ENCODE measurements around the gene CTDSPL.
A peak's percentile ranks its signal among the peaks of the same experiment; 100 is the strongest.

CTDSPL gene

DNA sequence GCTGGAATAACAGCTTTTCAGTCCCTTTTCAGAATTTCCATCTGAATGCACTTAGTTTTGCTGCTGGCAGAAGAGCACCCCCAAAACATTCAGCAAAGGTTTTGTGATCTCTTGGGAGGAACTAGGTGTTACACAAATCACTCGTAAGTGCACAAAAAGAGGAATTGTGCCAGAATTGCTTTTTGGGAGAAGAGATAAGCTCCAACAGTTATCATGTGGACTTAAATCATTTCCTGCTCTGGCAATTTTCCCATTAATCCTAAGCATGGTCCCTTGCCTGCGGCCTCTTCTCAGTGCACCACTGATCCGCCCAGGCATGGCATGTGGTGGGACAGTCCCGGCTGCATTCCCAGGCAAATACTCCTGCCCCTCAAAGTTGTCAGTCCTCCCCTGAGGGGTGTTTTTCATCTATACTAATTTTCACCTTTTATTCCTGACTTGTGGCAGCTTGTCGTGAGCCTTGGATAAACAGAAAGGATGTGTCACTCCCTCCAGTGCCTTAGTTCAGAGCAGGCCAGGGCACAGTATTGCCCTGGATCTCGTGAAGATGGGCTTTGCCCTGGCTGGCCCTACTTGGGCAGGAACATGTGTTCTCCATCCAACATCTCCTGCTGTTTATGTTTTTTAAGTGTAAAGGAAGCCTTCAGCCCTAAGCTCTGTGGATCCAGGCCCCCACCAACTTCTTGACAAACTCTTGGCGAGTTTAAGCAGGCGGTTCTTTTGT, 84.3 kb downstream of the CTDSPL start:
- no peak for DNase-seq

DNA sequence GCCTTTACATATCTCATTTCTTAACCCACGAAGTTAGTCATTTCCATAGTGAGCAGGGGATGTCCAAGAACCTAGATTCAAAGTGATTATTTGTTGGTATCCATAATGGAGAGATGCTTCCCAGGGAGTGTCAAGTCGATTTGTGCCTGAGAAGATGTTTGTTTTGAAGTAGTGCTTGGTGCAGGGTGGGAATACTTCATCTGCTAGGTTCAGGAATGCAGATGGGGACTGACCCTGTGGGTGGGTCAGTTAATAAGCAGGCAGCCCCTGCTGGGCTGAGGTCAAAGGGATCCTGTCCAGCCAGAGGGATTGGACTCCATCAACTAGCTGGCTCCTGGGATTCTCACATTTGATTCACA, 84.8 kb downstream of the CTDSPL start:
- no peak for DNase-seq

DNA sequence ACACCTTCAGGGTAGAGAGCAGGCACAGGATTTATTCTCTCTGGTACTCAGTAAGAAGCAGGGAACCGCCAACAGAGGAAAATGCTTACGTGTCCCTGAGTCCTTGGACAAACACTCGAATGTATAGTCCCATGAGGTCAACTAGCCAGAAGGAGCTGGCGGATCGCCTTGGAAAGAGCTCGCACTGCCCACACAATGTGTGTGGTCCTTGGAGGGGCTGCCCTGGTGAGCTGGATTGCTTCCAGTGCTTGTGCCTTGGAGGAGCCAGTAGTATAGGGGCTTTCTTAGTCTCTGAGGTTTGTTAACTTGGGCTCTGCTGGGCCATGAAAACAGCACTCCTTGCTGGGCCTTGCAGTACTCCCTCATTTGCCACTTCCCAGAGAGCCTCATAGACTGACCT, 88.2 kb downstream of the CTDSPL start:
- DNase-seq = no peak

- no peak for DNase-seq
These were observed 90.9 kb downstream of the CTDSPL start for GRCh38 chr3:37952564-37952963.

DNA sequence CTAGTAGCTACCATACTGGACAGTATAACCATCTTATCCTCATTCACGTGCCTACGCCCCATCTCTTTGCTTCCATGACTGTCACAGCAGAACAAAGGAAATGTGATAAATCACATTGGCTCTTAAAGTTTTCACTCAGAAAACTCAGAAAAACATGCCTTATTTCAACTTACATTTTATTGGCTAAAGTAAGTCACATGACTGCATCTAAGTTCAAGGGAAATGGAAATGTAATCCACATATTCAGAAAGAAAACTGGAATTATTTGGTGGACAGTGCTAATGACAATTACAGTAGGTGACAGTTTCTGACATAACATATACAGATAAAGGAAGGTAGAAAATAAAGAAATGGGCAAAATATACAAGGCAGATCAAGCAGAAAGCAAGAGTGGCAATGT, 91.5 kb downstream of the CTDSPL start:
- no peak for DNase-seq

DNA sequence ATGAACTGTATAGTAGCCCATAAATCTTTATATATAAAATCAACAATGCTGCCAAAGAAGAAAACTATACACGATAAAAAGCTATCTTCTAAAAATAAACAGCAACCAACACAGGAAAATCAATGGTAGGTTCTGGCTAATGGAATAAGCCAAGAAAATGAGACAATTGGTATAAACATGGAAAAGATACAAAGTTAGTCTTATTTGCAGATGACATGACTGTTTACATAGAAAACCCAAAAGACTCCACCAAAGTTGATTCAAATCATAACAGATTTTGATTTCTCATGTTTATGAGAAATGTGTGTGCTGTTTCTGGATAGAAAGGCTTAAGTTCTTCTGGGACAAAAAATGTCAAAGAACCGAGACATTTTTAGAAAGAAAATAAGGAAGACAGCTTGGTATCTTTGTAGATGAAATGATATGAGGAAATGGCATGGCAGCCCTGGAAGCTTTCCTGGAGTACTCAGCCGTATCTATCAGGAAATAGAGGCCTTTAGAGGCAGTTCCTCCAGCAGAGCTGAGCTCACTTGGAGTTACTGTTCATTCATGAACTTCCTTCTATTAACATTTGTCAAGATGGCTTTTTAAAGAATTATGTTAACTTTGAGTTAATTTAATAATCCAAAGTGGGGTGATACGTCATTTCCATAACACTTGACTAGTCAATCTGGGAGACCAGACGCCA, 92.2 kb downstream of the CTDSPL start:
- no peak for DNase-seq

GRCh38 chr3:37954881-37955280, 93.2 kb downstream of the CTDSPL start:
- no peak for DNase-seq

- DNase-seq = no peak
These were observed 94.4 kb downstream of the CTDSPL start for GRCh38 chr3:37955918-37956707.

GRCh38 chr3:37956723-37957538, 95.3 kb downstream of the CTDSPL start:
- DNase-seq = no peak

DNA sequence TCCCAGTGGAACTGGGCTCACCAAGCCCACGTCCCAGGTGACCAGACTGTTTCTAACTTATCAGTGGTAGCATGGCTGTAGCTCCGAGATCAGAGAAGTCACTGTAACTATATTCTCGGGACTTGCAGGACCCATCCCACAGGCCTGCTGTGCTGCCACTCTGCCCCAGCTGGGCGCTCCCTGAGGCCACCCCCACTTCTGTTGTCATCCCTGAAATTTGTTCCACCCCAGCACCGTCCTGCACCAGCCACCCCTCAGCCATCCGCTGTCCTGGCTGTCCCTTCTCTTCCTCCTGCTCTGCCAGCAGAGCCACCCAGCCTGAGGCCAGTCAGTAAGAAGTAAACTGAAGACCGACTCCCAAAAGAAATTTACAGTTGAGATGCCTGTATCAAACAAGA, 95.9 kb downstream of the CTDSPL start:
- no peak for DNase-seq

DNA sequence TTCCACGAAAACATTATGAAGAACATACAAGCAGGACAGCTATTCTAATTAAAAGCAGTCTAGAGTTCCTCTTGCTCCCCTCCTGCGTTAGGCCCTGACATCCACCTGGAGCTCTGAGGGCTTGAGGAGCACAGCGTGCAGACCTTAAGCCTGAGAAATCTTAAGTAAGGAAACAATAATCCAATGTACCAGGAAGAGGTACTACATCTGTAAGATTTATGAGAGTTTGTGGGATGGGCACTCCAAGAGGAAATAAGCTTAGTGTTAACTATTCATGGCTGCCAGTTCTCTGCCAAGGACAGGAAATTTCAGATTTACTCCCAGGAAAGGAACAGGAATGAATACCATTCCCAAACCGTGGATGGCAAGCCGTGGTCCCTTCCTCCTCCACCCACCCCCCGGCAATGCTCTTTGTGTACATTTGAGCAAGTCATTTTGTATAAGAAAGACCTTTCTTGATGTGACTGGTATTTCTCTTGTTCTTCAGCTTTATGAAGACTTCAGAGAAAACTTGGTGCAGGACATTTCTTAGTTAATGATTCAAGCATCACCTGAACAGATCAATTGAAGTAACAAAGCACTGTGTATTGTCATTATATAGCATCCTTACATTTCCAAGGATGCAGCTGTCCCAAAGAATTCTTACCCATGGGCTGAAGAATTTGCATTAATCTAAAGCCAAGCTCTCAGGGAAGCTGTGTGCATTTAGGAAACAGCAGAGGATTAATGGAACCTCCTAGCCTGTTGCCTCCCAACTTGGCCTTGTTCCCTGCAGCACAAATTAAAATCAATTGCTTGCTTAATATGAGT, 100.1 kb downstream of the CTDSPL start:
- no peak for DNase-seq

- no peak for DNase-seq
These were observed 101.3 kb downstream of the CTDSPL start for GRCh38 chr3:37963016-37963415.

- DNase-seq = no peak
These were observed 102.0 kb downstream of the CTDSPL start for GRCh38 chr3:37963635-37964034.

DNA sequence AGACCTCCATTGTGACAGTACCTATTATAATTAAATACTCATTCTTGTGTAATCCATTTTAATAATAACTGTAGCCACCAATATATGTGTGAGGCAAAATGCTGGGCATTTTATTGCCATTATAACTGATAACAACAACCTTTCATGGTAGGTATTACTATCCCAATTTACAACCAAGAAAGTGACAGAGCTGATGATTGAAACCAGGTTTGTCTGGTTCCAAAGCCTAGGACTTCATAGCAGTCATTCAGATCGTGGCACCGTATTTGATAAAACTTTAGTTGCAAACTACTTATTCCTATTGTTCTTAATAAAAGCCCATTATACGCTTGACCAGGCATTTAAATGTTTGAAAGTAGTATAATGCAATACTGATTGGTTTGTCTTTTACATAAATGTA, 102.5 kb downstream of the CTDSPL start:
- DNase-seq = no peak

DNA sequence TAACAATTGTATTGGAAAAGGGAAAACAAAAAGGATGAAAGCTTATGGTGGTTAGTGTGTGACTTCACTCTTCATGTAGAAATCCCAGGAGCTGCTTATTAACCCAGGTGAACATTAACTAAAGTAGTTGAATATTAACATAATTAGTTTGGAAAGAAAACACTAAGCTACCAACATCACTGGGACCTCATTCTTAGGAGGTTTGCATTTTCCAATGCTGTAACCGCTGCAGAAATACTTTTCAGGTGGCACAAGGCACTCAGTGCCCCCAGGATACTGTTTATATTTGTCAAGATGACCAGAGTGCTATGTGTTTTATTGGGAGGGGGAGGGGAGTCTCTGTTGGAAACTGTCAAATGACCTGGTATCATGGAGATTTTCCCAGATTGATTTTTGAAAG, 103.0 kb downstream of the CTDSPL start:
- DNase-seq = no peak

DNA sequence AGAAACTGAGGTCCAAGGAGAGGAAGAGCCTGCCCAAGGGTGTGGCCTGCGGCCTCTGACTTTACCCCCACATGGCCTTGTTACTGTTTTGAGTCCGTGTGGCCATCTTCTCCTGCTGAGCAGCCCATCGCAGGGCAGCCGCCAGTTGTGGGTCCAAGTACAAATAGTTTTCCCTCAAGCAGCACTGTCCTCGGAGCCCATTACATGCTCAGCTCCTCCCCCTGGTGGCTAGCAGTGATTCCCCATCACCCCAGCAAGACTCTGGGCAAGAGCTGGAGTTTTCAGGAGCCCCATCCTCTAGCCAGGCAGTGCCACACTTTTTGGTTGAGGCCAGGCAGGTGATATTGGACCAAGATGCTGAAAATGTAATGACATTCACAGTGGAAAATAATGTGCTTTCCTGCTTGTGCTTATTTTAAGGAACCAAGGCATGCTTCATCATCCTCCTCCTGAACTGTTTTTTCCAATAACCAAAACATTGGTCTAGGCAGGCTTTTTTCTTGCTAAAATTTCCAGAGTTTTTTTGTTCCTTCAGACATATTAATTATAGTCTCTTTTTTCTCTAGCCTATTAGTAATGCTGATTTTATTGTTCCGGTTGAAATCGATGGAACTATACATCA, 105.7 kb downstream of the CTDSPL start:
- DNase-seq = peak; percentile 57

- no peak for DNase-seq
These were observed 106.5 kb downstream of the CTDSPL start for GRCh38 chr3:37968199-37968598.

DNA sequence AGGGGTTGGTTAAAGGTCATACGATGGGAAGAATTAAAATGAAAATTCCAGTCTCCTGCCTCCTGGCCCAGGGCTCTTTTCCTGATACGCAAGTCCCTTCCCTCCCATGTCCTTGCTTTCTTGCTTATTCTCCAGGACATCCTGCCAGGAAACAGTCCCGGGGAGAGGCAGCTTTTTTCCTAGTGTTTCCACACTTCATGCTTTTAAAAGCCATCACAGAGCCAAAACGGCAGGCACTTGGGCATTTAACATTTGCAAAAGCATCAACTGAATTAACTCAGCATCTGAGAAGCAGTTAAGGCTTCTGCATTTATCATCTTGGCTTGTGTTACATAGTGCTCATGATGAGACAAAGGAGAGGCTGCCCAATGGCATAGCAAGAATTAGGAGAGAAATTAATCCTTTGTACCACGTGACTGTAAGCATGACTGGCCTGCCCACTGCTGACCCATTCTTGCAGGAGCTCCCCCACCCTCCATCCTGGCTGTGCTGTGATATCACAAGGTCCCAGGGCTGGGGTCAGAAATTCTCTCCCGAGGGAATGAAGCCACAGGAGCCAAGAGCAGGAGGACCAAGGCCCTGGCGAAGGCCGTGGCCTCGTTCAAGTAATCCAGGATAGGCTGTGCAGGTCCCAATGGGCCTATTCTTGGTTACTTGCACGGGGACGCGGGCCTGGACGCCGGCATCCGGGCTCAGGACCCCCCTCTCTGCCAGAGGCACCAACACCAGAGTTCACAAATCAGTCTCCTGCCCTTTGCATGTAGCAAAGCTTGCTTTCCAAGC, 107.3 kb downstream of the CTDSPL start:
- no peak for DNase-seq

DNA sequence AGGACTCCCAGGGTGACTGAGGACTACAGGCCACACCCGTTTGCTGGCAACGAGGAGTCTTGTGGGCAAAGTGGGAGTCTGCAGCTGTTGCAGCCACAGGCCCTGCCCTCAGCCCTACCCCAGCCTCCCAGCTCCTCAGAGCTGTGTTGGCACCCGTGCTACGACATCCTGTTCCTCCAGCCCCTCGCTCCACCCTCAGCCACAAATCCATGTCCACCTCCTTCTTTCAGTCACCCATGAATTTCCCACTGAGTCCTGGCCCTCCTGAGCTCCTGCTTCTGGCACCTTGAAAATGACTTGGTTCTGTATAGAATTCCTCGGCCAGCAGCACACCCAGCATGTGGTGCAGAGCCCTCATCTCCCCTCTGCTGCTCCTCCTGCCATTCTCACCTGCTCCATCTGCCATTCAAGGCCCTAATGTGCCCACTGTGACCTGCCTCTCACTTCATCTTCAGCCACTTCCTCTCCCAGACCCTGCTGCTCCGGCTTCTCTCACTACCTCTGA, 108.0 kb downstream of the CTDSPL start:
- DNase-seq = no peak

DNA sequence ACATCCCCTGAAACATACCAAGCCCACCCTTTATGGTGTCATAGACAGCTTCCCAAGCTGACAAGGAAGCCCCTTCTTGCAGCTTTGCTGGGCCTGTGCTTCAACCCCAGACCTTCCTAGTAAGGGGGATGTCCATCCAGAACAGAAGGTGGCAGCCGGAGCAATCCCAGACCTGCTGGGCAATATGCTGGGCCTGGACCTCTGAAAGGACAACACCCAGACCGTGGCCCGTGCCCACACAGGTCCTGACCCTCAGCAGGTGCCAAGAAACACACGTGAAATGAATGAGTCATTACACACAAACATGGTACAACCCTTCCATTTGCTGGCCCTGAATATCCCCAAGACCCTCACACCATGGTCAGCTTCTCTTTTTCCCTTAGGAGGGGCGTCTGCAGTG, 109.1 kb downstream of the CTDSPL start:
- DNase-seq = no peak

- no peak for DNase-seq
These were observed 109.8 kb downstream of the CTDSPL start for GRCh38 chr3:37971467-37971866.
